ENCODE data around the gene AKR1C3.

GRCh38 chr10:5068274-5068984 is 25.8 kb upstream of the AKR1C3 start:
- TF ChIP-seq POU6F1 (CRISPR knock-in tag; IDR thresholded peaks at IDR 0.05; ENCODE audit: borderline replicate concordance, low read depth), result no peak
- no peak for TF ChIP-seq CSRNP3 (CRISPR knock-in tag; IDR thresholded peaks at IDR 0.05)
- TF ChIP-seq CREB5 (CRISPR knock-in tag; IDR thresholded peaks at IDR 0.05; ENCODE audit: low read depth), result no peak
- TF ChIP-seq ZFP3 (CRISPR knock-in tag; IDR thresholded peaks at IDR 0.05), result no peak
- TF ChIP-seq PATZ1 (CRISPR knock-in tag; IDR thresholded peaks at IDR 0.05; ENCODE audit: borderline replicate concordance), result no peak
- no peak for TF ChIP-seq OSR1 (CRISPR knock-in tag; IDR thresholded peaks at IDR 0.05)
- no peak for TF ChIP-seq TSHZ2 (CRISPR knock-in tag; IDR thresholded peaks at IDR 0.05)
- no peak for TF ChIP-seq ARNTL (CRISPR knock-in tag; IDR thresholded peaks at IDR 0.05; ENCODE audit: borderline replicate concordance, low read depth)
- TF ChIP-seq BACH2 (CRISPR knock-in tag; IDR thresholded peaks at IDR 0.05; ENCODE audit: borderline replicate concordance), result no peak
- TF ChIP-seq ISL1 (CRISPR knock-in tag; IDR thresholded peaks at IDR 0.05), result no peak
- TF ChIP-seq ESRRG (CRISPR knock-in tag; IDR thresholded peaks at IDR 0.05), result no peak
- TF ChIP-seq SNAI2 (CRISPR knock-in tag; IDR thresholded peaks at IDR 0.05), result no peak
- TF ChIP-seq CSDC2 (CRISPR knock-in tag; IDR thresholded peaks at IDR 0.05), result no peak
- TF ChIP-seq RARB (CRISPR knock-in tag; IDR thresholded peaks at IDR 0.05), result no peak

All from SK-N-SH treated with all-trans-retinoic acid at 6 μM for 48 hours (cell line).